Left kidney (tissue), 8 donors: ENCODE data around the gene RETREG1. TPM values are rescaled to one million over a fixed set of nuclear protein-coding genes. Genes with fewer than 3 reads are reported as not detected.
A peak's percentile ranks its signal among the peaks of the same experiment; 100 is the strongest.
"Not testable (repeated sequence)": the region's sequence is repeated elsewhere in the genome, so short reads cannot be mapped to it uniquely, and the experiment has no call there.

Experiments used
- DNase-seq: peaks from one replicate; pipeline ENCODE4 v3.0.0-alpha.2; 2013
- long read RNA-seq, 8 donors: transcript quantifications; one replicate each; lab custom pipeline, GENCODE V29; 2026
- polyA plus RNA-seq: library from polyadenylated mRNA; unstranded; fragments of 120-200 nt; gene quantifications from one replicate; pipeline ENCODE4 v1.2.1, GENCODE V29; 2013; ENCODE audit not compliant: insufficient read length

Gene RETREG1, protein sequence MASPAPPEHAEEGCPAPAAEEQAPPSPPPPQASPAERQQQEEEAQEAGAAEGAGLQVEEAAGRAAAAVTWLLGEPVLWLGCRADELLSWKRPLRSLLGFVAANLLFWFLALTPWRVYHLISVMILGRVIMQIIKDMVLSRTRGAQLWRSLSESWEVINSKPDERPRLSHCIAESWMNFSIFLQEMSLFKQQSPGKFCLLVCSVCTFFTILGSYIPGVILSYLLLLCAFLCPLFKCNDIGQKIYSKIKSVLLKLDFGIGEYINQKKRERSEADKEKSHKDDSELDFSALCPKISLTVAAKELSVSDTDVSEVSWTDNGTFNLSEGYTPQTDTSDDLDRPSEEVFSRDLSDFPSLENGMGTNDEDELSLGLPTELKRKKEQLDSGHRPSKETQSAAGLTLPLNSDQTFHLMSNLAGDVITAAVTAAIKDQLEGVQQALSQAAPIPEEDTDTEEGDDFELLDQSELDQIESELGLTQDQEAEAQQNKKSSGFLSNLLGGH
- polyA plus RNA-seq, result 43.1 TPM
- long read RNA-seq, donor 1, transcript RETREG1-201 (9 exons, 3,268 nt), result major isoform, 22 of 35 reads
- long read RNA-seq, donor 1, partial matches to known transcripts, result 13 of 35 reads
- long read RNA-seq, donor 1, other reads (novel, unspliced or antisense), result 0 of 35 reads
- long read RNA-seq, donor 2, transcript RETREG1-201 (9 exons, 3,268 nt), result major isoform, 17 of 18 reads
- long read RNA-seq, donor 2, partial matches to known transcripts, result 0 of 18 reads
- long read RNA-seq, donor 2, other reads (novel, unspliced or antisense), result 0 of 18 reads
- long read RNA-seq, donor 3, transcript RETREG1-201 (9 exons, 3,268 nt), result major isoform, 9 of 9 reads
- long read RNA-seq, donor 3, partial matches to known transcripts, result 0 of 9 reads
- long read RNA-seq, donor 3, other reads (novel, unspliced or antisense), result 0 of 9 reads
- long read RNA-seq, donor 4, result 0 reads
- long read RNA-seq, donor 5, transcript RETREG1-201 (9 exons, 3,268 nt), result major isoform, 25 of 27 reads
- long read RNA-seq, donor 5, partial matches to known transcripts, result 0 of 27 reads
- long read RNA-seq, donor 5, other reads (novel, unspliced or antisense), result 0 of 27 reads
- long read RNA-seq, donor 6, transcript RETREG1-201 (9 exons, 3,268 nt), result major isoform, 10 of 18 reads
- long read RNA-seq, donor 6, partial matches to known transcripts, result 8 of 18 reads
- long read RNA-seq, donor 6, other reads (novel, unspliced or antisense), result 0 of 18 reads
- long read RNA-seq, donor 7, transcript RETREG1-201 (9 exons, 3,268 nt), result major isoform, 26 of 26 reads
- long read RNA-seq, donor 7, partial matches to known transcripts, result 0 of 26 reads
- long read RNA-seq, donor 7, other reads (novel, unspliced or antisense), result 0 of 26 reads
- long read RNA-seq, donor 8, transcript RETREG1-201 (9 exons, 3,268 nt), result major isoform, 10 of 11 reads
- long read RNA-seq, donor 8, partial matches to known transcripts, result 0 of 11 reads
- long read RNA-seq, donor 8, other reads (novel, unspliced or antisense), result 0 of 11 reads

DNA sequence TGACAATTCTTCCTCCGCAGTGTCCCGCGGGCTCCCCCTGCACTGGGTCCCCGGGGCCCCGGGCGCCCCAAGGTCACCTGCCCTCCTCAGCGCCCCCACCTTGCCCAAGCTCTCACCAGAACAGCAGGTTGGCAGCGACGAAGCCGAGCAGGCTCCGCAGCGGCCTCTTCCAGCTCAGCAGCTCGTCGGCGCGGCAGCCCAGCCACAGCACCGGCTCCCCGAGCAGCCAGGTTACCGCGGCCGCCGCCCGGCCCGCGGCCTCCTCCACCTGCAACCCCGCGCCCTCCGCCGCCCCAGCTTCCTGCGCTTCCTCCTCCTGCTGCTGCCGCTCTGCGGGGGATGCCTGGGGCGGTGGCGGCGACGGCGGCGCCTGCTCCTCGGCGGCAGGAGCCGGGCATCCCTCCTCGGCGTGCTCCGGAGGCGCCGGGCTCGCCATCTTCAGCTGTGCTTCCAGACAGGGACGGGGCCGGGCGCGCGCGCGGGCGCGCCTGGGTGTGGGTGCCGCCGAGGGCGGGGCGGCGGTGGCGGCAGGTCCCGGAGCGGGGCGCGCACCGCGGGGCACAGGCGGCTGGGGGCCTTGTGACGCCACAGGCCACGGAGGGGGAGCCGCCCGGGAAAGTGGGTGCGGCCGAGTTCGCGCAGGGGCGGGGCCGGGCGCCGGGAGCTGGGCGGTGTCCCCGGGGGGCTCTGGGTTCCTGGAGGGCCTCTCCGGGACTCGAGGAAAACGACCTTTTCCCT lies at the start of gene RETREG1:
Gene RETREG1, minus strand, starts transcription at position 462 of the 738 bp plus-strand sequence. Its CDS starts 26 bp downstream, at position 436.
- DNase-seq, result peak; percentile 38

DNA sequence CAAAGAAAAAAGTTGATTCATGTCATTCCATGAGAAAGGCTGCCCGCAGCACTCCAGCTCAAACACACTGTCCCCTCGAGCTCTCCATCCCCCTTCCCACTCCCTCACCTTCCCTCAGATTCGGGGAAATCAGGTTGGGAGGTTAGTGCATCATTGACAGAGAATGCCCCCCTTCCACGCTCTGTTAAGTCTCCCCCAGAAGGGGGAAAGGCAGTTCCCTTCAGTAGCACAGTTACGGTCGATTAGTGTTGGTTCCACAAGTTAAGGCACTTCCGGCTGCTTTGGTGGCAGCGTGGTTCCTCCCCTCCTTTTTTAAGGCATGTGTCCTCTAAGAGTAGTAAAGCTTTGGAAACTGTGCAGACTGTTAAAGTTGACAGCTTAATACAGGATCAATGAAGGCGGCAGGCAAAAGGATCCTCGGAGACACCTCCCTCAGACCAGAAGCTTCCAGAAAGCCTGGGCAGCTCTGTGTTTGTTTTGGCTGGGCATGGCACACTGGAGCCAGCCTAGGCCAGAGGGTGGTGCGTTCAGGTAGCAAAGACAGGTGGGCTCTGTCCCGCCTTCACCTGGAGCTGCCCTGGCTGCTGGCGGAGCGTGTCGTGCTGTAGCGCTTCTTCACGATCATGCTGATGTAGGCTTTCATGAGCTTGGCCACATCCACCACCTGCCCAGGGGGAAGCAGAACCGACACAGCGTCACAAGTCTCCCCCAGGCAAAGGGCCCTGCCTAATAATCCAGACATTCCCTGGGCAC lies 49.5 kb upstream of the RETREG1 start:
- no peak for DNase-seq

DNA sequence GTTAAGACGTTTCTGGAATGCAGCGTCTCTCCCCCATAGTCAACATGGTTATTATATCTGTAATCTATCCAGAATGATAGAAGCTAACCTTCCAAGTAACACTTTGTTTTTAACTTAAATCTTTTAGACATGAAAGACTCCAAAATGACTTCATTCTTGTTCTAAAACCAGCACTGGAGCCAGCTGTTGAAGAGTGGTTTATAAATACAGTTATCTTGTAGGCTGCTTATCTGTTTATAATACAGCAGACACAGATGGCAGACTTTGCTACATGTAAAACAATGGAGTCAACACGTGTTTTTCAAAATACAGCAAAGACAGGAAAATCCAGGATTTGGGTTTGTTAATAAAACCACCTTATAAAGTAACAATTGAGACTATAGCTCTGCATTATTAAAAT lies 48.8 kb upstream of the RETREG1 start:
- DNase-seq, result no peak

DNA sequence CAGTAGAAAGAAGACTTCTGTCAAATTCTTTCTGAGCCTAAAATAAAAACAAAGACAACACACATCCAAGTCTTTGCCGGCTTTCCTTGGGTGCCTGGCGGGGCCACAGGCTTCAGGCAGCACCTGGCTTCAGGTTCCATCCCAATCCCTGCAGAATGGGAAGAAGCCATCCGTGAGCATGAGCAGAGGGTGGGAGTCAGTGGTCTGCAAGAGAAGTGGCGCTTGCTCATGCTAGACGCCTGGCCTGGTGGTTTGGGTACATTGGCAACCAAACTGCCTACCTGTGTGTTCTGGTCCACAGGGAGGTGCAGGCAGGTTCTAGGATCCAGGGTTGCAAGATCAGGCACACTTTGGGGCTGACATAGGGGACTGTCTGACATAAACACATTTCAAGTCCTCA lies 47.6 kb upstream of the RETREG1 start:
- no peak for DNase-seq

DNA sequence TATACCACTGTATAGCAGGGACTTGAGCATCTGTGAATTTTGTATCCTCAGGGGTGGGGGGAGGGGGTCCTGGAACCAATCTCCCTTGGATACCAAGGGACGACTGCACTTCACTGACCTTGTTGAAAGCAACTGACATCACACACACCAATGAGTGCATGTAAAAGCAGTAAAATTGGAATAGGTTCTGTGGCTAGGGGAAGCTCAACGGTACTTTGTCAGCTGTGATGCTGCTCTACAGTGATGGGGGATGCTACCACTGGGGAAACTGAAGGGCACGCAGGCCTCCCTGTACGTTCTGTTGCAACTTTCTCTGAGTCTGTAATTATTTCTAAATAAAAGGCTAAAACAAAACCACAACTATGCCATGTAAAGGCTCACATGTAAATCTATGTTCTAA lies 47.0 kb upstream of the RETREG1 start:
- DNase-seq, result no peak

DNA sequence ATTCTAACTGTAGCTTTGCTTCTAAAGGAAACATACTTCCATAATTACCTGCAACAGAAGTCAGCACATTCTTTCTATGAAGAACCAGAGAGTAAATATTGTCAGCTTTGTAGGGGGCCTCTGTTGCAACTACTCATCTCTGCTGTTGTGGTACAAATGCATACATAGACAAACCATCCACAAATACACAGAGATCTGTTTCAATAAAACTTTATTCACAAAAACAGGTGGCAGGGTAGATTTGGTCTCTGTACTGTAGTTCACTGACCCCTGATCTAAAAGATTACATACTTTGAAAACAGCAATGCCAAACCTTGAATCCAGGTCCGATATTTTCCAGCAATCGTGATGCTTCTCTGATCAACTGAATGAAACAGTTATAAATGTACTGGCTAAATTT lies 44.9 kb upstream of the RETREG1 start:
- DNase-seq, result no peak

DNA sequence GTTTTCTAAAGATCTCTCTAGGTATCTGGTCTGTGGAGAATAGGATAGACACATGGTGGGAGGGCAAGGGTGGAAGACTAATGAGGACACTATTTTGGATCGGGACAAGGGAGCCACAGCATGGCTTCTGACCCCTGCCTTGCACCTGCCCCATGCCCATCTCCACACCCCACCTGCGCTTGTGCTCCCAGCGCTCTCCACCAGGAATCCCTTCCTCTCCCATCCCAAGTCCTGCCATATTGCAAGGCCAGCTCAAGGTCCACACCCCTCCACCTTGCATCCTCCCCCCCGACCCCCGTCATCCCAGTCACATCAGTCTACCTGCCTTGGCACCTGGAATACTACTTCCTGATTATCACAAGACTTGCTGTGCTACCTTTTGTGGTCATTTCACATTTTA lies 44.2 kb upstream of the RETREG1 start:
- DNase-seq, result no peak

DNA sequence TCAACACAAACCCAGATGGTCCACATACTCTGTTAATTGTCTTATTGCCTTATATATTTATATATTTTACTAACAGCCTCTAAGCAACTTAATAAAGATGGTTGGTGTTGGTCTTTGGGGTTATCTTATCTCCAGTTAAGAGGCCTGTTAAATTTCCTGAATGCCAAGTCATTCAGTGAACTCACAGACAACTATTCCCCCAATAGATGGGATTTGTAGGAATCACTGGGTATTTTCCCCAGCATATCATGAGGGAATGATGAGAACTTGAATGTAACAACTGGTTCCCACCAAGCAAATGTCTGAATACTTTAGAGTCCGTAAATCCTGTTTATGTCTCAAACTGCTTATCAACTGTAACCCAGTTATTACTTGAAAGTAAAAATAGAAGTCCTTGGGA lies 42.7 kb upstream of the RETREG1 start:
- no peak for DNase-seq

DNA sequence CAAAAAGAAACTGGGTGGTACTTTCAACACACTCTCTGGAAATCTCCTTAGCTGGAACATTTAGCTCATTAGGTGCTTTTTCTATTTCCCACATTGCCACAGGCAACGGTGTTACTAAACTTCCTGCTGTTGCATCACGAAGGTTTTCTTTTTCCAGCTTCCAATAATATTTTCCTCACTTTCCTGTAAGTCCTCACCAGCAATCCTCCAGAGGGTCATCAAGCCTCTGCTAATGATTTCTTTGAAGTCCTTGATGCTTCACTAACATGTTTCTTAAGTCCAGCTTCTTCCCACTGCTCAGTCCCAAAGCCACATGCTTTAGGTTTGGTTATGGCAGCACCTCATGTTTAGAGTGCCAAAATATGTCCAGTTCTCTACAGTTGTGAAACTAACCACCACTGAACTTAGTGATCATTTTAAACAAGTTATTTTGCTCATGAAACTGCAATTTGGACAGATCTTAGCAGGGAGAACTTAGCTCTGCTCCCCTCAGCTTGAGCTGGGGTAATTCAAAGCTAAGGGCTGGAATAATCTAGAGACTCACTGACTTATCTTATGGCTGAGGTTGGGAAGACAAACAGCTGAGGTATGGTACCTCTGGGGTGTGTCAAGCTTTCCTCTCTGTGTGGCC lies 39.9 kb upstream of the RETREG1 start:
- no peak for DNase-seq

DNA sequence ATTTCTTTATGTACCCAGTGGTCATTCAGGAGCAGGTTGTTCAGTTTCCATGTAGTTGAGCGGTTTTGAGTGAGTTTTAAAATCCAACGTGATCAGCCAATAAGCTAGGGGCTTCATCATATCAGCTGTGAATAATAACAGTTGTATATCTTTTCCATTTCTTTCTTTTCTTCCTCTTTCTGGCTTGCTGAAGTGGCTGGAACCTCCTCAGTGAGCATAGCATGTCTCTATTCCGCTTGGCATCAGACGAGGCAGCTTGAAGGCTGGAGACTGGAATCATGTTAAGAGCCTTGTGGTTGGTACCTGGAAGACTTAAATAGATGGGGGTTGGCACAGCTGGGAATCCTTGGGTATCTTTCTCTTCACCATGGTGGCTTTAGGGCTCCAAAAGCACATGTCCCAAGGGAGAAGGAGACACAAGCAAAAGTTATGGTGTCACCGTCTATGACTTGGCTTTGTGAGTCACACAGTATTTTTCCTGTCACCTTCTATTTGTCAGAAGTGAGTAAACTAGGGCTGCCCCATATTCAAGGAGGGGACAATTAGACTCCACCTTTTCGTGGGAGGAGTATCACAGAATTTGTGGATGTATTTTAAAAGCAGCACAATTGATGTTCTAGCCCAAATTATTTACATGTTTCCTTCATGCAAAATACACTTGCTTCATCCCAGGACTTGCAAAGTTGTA lies 38.0 kb upstream of the RETREG1 start:
- no peak for DNase-seq

DNA sequence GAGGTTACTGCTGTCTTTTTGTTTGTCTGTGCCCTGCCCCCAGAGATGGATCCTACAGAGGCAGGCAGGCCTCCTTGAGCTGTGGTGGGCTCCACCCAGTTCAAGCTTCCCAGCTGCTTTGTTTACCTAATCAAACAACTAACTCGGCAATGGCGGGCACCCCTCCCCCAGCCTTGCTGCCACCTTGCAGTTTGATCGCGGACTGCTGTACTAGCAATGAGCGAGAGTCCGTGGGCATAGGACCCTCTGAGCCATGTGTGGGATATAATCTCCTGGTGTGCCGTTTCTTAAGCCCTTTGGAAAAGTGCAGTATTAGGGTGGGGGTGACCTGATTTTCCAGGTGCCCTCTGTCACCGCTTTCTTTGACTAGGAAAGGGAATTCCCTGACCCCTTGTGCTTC lies 31.9 kb upstream of the RETREG1 start:
- not testable (repeated sequence) for DNase-seq

DNA sequence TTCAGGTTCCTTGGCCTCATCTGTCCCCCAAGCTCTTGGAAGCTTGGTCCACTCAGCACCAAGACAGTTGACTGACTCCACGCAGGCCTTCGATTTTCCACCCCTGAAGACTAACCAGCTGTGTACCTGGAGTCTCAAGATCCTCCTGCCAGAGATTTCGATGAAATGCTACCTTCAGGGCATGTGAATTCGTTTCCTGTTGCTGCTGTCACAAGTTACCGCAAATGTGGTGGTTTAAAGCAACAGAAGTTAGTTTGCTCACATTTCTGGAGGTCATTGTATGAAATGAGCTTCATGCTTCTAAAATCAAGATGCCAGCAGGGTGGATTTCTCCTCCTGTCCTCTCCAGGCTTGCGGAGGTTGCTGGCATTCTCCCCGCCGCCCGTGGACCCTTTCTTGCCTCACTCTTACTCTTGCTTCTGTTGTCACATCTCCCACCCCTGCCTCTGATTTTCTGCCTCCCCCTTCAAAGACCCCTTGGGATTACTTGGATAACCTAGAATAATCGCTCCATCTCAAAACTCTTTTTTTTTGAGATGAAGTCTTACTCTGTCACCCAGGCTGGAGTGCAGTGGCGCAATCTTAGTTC lies 27.6 kb upstream of the RETREG1 start:
- DNase-seq, result no peak

DNA sequence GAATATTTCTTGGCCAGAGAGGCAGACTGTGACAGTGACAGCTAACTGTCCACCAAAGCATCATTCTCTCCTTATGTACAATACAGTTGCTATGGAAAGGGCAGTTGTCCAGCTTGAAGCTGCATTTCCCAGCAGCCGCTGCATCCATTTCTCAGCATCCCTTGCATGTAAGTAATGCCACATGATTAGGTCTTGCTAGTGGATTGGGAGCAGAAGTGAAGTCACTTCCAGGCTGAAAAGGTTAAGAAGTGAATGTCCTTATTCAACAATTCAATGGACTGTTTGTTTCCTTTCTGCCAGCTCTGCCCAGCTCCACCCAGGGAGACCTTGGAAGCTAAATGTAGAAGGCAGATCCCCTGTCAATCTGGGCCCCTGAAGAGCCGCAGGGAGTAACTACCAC lies 26.1 kb upstream of the RETREG1 start:
- no peak for DNase-seq

DNA sequence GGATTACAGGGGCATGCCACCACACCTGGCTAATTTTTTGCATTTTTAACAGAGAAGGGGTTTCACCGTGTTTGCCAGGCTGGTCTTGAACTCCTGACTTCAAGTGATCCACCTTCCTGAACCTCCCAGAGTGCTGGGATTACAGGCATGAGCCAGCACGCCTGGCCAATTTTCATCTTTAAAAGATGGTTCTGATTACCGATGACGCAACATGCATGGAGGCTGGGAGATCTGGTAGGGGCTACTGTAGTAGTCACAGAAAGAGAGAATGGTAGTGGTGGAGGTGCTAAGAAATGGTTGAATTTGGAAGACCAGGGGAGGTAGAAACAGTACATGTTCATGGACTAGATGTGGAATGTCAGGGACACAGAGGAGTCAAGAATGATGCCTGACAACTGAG lies 22.4 kb upstream of the RETREG1 start:
- DNase-seq, result no peak

DNA sequence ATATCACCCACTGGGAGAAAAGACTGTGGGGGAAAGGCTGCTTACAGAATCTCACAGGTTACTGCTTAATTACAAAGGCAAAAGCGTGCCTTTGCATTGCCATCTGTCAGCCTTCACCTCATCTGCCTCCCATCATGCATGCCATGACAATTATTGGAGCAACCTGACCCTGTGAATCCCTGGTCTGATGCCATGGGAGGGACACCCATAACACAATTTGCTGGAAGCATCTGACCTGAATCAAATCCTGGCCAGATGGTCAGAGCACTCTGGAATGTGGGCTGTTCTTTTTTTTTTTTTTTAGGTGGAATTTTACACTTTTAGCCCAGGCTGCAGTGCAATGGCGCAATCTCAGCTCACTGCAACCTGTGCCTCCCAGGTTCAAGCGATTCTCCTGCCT lies 11.6 kb upstream of the RETREG1 start:
- no peak for DNase-seq

DNA sequence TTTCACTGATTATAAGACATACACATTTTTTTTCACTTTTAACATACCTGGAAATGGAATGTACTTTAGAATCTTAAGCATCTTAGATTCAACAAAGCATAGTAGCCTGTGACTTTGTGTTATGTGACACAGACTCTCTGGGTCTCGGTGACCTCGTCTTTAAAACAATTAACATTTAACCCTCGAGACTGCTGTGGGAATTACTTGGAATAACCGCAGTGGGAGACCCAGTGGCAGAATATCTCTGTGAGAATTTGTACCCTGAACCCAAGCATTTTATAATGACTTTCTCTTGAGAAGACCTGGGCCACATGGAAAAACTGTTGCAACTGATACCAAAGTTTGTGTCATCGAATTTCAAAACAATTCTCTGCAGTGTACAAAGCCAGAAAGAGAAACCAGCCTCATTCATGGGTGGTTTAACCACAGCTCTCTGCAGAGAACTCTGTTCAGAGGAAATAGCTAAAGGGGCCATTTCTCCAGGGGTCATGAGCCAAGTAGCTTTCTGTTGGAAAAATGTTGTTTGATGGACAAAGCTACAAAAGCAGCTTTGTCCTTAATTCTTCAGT lies 10.0 kb upstream of the RETREG1 start:
- DNase-seq, result no peak

DNA sequence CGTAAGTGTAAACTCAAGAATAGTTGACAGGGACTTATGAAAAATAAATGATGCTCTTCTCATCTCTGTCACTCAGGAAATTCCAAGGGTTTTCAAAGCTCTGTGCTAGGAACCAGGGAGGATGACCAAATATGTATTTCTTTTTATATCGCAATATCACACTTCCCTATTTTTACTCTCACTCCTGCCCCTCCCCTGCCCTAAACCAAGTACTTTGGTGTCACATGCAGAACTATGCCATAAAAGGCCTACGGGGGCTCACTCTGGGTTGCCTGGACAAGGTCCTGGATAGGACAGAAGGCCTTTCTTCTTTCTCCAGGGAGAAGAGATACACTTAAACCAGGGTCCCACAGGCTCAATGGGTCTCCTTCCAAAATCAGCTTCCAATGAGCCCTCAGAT lies 8.3 kb upstream of the RETREG1 start:
- no peak for DNase-seq

DNA sequence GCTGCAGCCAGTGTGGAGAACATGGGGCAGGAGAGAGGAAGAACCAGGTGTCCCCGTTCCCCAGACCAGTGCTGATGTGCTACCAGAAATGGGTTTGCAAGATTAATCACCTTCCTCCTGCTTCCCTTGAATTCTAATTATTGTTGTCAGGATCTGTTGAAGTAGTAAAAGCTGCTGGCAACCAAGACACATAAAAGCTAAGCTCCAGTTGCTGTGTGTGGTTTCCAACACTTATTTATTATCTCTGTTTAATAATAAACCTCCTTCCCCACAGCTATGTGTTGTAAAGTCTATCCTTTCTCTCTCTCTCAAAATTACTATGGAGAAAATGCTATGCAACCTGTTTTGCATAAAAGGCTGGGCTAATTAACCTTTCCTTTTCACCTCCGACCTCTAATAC lies 2.3 kb upstream of the RETREG1 start:
- DNase-seq, result no peak
